ENCODE measurements around the gene GFRA1. TPM values are rescaled to one million over a fixed set of nuclear protein-coding genes. Genes with fewer than 3 reads are reported as not detected.

GFRA1 gene
- total RNA-seq, 1 experiment from 2014 or later, result 0.30 TPM

DNA sequence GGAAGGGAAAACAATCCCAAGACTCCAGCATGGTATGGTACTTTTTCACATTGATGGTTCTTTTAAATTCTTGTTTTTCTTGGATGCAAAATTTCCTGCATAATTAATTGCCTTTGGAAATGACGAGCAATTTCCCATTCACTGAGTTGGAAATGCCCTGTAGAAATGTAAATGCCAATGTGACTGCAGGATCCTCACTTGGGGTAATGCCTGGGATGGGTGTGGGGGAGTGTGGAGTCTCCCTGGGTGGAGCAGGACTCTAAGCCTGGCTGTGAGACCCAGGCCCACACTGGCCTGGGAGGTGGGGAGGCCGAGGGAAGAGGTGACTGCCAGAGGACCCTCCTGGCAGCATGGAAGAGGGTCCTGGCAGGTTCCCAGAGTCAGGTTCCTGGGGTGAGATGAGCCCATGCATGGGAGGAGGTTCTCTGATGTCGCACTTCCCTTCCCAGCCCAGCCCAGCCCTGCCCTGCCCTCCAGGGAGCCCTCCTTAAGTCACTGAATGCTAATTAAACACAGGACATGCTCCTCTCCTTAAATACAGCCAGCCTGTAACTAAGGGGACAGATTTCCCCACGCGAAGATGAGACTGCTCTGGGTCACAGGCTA is 157.9 kb downstream of the GFRA1 start:
- no peak overlapping the region for H3K27ac ChIP-seq (ENCODE audit: low read depth, low read length)
- H3K4me1 ChIP-seq (ENCODE audit: control insufficient read depth in 1 of 2, insufficient read depth in 2 of 2, low read length in 2 of 2), result no peaks in the 10 kb centered on the region
- H3K9me3 ChIP-seq (ENCODE audit: control insufficient read depth in 1 of 2, insufficient read depth in 1 of 2, low read depth in 1 of 2, low read length in 2 of 2), result no peaks in the 10 kb centered on the region
- no peak overlapping the region for H2AFZ ChIP-seq (ENCODE audit: low read depth, low read length, poor library complexity, severe bottlenecking)
- no peak overlapping the region for H3K4me3 ChIP-seq (replicated peaks in 1 of 2; ENCODE audit: low read depth in 1 of 2, low read length in 2 of 2)
- no TSS peak for BruUV-seq (replicated peaks)
- no peaks in the 10 kb centered on the region; the same call in 1 of the 2 replicates for H3K27me3 ChIP-seq (ENCODE audit: insufficient read depth, low read length)
- ATAC-seq (no peak), DNase-seq (ENCODE audit: low read depth, low spot score) (no peak)
- no peaks in the 10 kb centered on the region for H3K9me2 ChIP-seq (ENCODE audit: insufficient read depth)
- POLR2A ChIA-PET, result no interaction called here
- no peak overlapping the region for H3K9ac ChIP-seq (ENCODE audit: low read length)
- H3K79me2 ChIP-seq (ENCODE audit: insufficient read depth, low read length), result no peaks in the 10 kb centered on the region
- RAD21 ChIA-PET (ENCODE audit: low non-redundant PET in 1 of 2, low total read pairs in 2 of 2, uncharacterized antibody in 2 of 2, unreplicated experiment in 2 of 2), result no interaction called here
- H3K4me2 ChIP-seq (ENCODE audit: low read length), result no peak overlapping the region
- TF ChIP-seq, protein P1, sequence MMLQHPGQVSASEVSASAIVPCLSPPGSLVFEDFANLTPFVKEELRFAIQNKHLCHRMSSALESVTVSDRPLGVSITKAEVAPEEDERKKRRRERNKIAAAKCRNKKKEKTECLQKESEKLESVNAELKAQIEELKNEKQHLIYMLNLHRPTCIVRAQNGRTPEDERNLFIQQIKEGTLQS (IDR thresholded peaks at IDR 0.05), result no peak
- TF ChIP-seq, protein P2, sequence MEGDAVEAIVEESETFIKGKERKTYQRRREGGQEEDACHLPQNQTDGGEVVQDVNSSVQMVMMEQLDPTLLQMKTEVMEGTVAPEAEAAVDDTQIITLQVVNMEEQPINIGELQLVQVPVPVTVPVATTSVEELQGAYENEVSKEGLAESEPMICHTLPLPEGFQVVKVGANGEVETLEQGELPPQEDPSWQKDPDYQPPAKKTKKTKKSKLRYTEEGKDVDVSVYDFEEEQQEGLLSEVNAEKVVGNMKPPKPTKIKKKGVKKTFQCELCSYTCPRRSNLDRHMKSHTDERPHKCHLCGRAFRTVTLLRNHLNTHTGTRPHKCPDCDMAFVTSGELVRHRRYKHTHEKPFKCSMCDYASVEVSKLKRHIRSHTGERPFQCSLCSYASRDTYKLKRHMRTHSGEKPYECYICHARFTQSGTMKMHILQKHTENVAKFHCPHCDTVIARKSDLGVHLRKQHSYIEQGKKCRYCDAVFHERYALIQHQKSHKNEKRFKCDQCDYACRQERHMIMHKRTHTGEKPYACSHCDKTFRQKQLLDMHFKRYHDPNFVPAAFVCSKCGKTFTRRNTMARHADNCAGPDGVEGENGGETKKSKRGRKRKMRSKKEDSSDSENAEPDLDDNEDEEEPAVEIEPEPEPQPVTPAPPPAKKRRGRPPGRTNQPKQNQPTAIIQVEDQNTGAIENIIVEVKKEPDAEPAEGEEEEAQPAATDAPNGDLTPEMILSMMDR (IDR thresholded peaks at IDR 0.05 in 2 of 3, conservative IDR thresholded peaks at IDR 0.05 in 1 of 3; ENCODE audit: borderline replicate concordance in 1 of 3, insufficient read depth in 1 of 3, low read depth in 2 of 3, low read length in 2 of 3), result no peak
- TF ChIP-seq FOSL1 (IDR thresholded peaks at IDR 0.05; ENCODE audit: low read depth) (no peak), EZH2 (IDR thresholded peaks at IDR 0.05) (no peak), YY1 (IDR thresholded peaks at IDR 0.05; ENCODE audit: extremely low read depth, insufficient replicate concordance, low read depth, low read length) (no peak), CEBPB (IDR thresholded peaks at IDR 0.05; ENCODE audit: low read depth) (no peak), EZH2phosphoT487 (IDR thresholded peaks at IDR 0.05; ENCODE audit: borderline replicate concordance) (no peak), ELF1 (IDR thresholded peaks at IDR 0.05; ENCODE audit: borderline replicate concordance, low read depth) (no peak), SIN3A (IDR thresholded peaks at IDR 0.05; ENCODE audit: low read depth) (no peak), TCF7L2 (IDR thresholded peaks at IDR 0.05; ENCODE audit: borderline replicate concordance, extremely low read depth, insufficient read depth, insufficient read length) (no peak), ZFX (IDR thresholded peaks at IDR 0.05) (no peak), CBX3 (IDR thresholded peaks at IDR 0.05; ENCODE audit: low read depth) (no peak)
- TF ChIP-seq, protein P3, sequence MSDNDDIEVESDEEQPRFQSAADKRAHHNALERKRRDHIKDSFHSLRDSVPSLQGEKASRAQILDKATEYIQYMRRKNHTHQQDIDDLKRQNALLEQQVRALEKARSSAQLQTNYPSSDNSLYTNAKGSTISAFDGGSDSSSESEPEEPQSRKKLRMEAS (IDR thresholded peaks at IDR 0.05), result no peak
- intact Hi-C loops (cut with micrococcal nuclease), result no loop called here
- no peaks in the 10 kb centered on the region for H4K20me1 ChIP-seq (ENCODE audit: insufficient read depth)
- no peaks in the 10 kb centered on the region for H3K36me3 ChIP-seq (ENCODE audit: control insufficient read depth in 1 of 2, insufficient read depth in 2 of 2, low read length in 2 of 2)
- CTCF ChIA-PET, result no interaction called here
